NB4 (cell line): ENCODE data around the gene TTC34.
"Not testable (repeated sequence)": the region's sequence is repeated elsewhere in the genome, so short reads cannot be mapped to it uniquely, and the experiment has no call there.

Experiments
- DNase-seq: peaks from one replicate; pipeline ENCODE4 v3.0.0; 2010; ENCODE audit warnings: low read depth
- H3K4me3 ChIP-seq: one replicate; pipeline ENCODE4 v1.5.1; 2011; ENCODE audit warnings: mild to moderate bottlenecking, low read depth, low read length, moderate library complexity
- CTCF ChIP-seq: IDR thresholded peaks from one replicate; pipeline ENCODE4 v1.5.1; 2012; ENCODE audit warnings: low read depth, low read length
- MAX ChIP-seq: IDR thresholded peaks from 2 replicates; pipeline ENCODE4 v1.6.1; 2011; ENCODE audit warnings: low read depth, low read length
- MYC ChIP-seq: IDR thresholded peaks from 2 replicates; pipeline ENCODE4 v1.6.1; 2011; ENCODE audit warnings: low read depth, low read length
- POLR2A ChIP-seq: IDR thresholded peaks from 2 replicates; pipeline ENCODE4 v1.6.1; 2011; ENCODE audit warnings: mild to moderate bottlenecking; ENCODE audit not compliant: insufficient read length; ENCODE audit errors: extremely low read depth

The TTC34 gene

GRCh38 chr1:2778220-2778592, 23.3 kb downstream of the TTC34 start:
- DNase-seq, result no peak
- H3K4me3 ChIP-seq, result no peak overlapping the region
- TF ChIP-seq POLR2A, result no peak
- TF ChIP-seq MAX, result no peak
- no peak for TF ChIP-seq MYC
- TF ChIP-seq CTCF, result no peak

GRCh38 chr1:2777424-2778219, 23.9 kb downstream of the TTC34 start:
- H3K4me3 ChIP-seq, result no peak overlapping the region
- TF ChIP-seq CTCF, result no peak
- no peak for DNase-seq

GRCh38 chr1:2775333-2775732, 26.2 kb downstream of the TTC34 start:
- DNase-seq, H3K4me3 ChIP-seq: not testable (repeated sequence)

- H3K4me3 ChIP-seq, DNase-seq: not testable (repeated sequence)
These were observed 33.4 kb downstream of the TTC34 start for GRCh38 chr1:2768052-2768451.

- not testable (repeated sequence) for H3K4me3 ChIP-seq, DNase-seq
These were observed 42.1 kb downstream of the TTC34 start for GRCh38 chr1:2759433-2759832.

GRCh38 chr1:2757519-2757918, 44.0 kb downstream of the TTC34 start:
- not testable (repeated sequence) for H3K4me3 ChIP-seq, DNase-seq

- not testable (repeated sequence) for DNase-seq, H3K4me3 ChIP-seq
These were observed 46.1 kb downstream of the TTC34 start for GRCh38 chr1:2755426-2755825.

- DNase-seq, H3K4me3 ChIP-seq: not testable (repeated sequence)
These were observed 46.9 kb downstream of the TTC34 start for GRCh38 chr1:2754597-2754996.

- H3K4me3 ChIP-seq, DNase-seq: not testable (repeated sequence)
These were observed 49.0 kb downstream of the TTC34 start for GRCh38 chr1:2752503-2752902.

- not testable (repeated sequence) for H3K4me3 ChIP-seq, DNase-seq
These were observed 49.6 kb downstream of the TTC34 start for GRCh38 chr1:2751866-2752265.

GRCh38 chr1:2750766-2751730, 50.4 kb downstream of the TTC34 start:
- H3K4me3 ChIP-seq, DNase-seq: not testable (repeated sequence)

- H3K4me3 ChIP-seq, DNase-seq: not testable (repeated sequence)
These were observed 51.3 kb downstream of the TTC34 start for GRCh38 chr1:2750041-2750680.

GRCh38 chr1:2748626-2749025, 52.9 kb downstream of the TTC34 start:
- not testable (repeated sequence) for H3K4me3 ChIP-seq, DNase-seq

GRCh38 chr1:2694796-2695195, 106.7 kb downstream of the TTC34 start:
- not testable (repeated sequence) for H3K4me3 ChIP-seq, DNase-seq

GRCh38 chr1:2690180-2690579, 111.3 kb downstream of the TTC34 start:
- H3K4me3 ChIP-seq, DNase-seq: not testable (repeated sequence)

GRCh38 chr1:2688336-2688665, 113.2 kb downstream of the TTC34 start:
- DNase-seq, H3K4me3 ChIP-seq: not testable (repeated sequence)
